Stimulated activated CD4-positive, alpha-beta T cell treated with anti-CD3 and anti-CD28 coated beads, Interleukin-1b, Interleukin-23, amount 100 ng/mL, for 4 hours (primary cell): ENCODE results near the gene NOSIP.

Source experiments
- DNase-seq, 2 donors: peaks; one replicate each; pipeline ENCODE4 v3.0.0-alpha.2; 2020; ENCODE audit warnings: low read depth in 2 of 2

NOSIP gene

GRCh38 chr19:49594993-49595818 lies 14.8 kb upstream of the NOSIP start:
- no peak for DNase-seq

- no peak for DNase-seq
Observed at GRCh38 chr19:49594157-49594992, 14.0 kb upstream of the NOSIP start.

GRCh38 chr19:49593233-49594113 lies 13.1 kb upstream of the NOSIP start:
- peak; percentile 85 to 88 for DNase-seq

GRCh38 chr19:49592486-49593232 lies 12.3 kb upstream of the NOSIP start:
- DNase-seq = no peak

GRCh38 chr19:49591731-49592485 lies 11.6 kb upstream of the NOSIP start:
- peak in 1 of 2 donors; percentile 27 for DNase-seq

- DNase-seq = peak; percentile 57 to 65
Observed at GRCh38 chr19:49590971-49591730, 10.8 kb upstream of the NOSIP start, which contains the start of gene PRR12. Gene PRR12, plus strand, starts transcription at chr19:49591182. Its CDS starts 473 bp downstream, at chr19:49591655.

GRCh38 chr19:49590071-49590970 lies 10.0 kb upstream of the NOSIP start:
- peak; percentile 86 to 89 for DNase-seq

- no peak for DNase-seq
Observed at GRCh38 chr19:49589502-49589905, 9.1 kb upstream of the NOSIP start.

GRCh38 chr19:49588365-49589122 lies 8.2 kb upstream of the NOSIP start:
- DNase-seq = no peak

GRCh38 chr19:49587227-49587626 lies 6.9 kb upstream of the NOSIP start:
- DNase-seq = no peak

GRCh38 chr19:49585023-49585422 lies 4.7 kb upstream of the NOSIP start:
- no peak for DNase-seq

GRCh38 chr19:49583239-49583638 lies 2.9 kb upstream of the NOSIP start:
- no peak for DNase-seq

- no peak for DNase-seq
Observed at GRCh38 chr19:49581007-49581508, 702 bp upstream of the NOSIP start, which contains the start of gene PRRG2. Gene PRRG2, plus strand, starts transcription at chr19:49581316. Its CDS starts 1,904 bp downstream, at chr19:49583220.

GRCh38 chr19:49579947-49580263 lies 451 bp downstream of the NOSIP start:
- DNase-seq = no peak

GRCh38 chr19:49579193-49579592 lies 1.2 kb downstream of the NOSIP start:
- no peak for DNase-seq

- no peak for DNase-seq
Observed at GRCh38 chr19:49574206-49574755, 6.1 kb downstream of the NOSIP start.

- no peak for DNase-seq
Observed at GRCh38 chr19:49573425-49573824, 6.9 kb downstream of the NOSIP start.
